GM12801 (cell line): ENCODE measurements around the gene CTNNBIP1.

Experiments
- CTCF ChIP-seq: IDR thresholded peaks from one replicate; pipeline ENCODE4 v1.5.1; 2011; ENCODE audit warnings: control low read depth; ENCODE audit not compliant: insufficient read length; ENCODE audit errors: extremely low read depth

CTNNBIP1 gene

GRCh38 chr1:9850442-9851162, 59.5 kb downstream of the CTNNBIP1 start:
- TF ChIP-seq CTCF = no peak

- no peak for TF ChIP-seq CTCF
Observed at GRCh38 chr1:9849691-9850441, 60.2 kb downstream of the CTNNBIP1 start.

DNA sequence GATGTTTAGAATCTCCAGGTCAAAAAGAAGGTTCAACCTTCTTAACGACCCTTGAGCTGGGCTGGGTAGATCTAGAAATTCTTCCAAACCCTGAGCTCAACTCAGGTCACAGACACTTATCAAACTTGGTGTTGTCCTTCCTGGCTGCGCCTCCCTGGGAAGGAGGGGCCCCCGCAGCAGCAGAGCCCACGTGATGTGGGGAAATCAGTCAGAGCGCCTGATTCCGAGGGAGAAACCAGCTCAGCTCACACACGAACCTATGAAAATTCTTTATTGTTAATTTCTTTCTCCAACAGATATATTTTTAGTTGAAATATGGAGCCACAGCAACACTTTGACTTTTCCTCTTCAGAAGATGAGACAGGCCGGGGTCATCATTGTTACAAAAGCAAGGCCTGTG, 62.0 kb downstream of the CTNNBIP1 start:
- no peak for TF ChIP-seq CTCF

DNA sequence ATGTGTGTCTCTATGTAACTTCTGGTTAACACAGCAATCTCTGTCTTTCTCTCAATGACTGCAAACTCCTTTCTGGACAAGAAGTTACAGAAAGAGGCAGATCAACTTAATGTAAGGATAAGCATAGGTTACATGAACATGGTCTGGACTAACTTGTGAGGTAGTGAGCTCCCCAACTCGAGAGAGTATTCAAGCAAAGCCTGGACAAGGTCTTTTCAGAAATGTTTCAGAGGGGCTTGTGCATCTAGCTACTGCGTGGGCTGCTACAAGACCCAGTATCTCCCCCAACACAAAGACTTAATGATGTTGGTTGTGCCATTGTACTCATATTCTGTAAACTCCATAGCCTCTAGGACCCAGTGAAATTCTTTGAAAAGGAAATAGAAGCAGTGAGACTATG, 62.8 kb downstream of the CTNNBIP1 start:
- no peak for TF ChIP-seq CTCF

DNA sequence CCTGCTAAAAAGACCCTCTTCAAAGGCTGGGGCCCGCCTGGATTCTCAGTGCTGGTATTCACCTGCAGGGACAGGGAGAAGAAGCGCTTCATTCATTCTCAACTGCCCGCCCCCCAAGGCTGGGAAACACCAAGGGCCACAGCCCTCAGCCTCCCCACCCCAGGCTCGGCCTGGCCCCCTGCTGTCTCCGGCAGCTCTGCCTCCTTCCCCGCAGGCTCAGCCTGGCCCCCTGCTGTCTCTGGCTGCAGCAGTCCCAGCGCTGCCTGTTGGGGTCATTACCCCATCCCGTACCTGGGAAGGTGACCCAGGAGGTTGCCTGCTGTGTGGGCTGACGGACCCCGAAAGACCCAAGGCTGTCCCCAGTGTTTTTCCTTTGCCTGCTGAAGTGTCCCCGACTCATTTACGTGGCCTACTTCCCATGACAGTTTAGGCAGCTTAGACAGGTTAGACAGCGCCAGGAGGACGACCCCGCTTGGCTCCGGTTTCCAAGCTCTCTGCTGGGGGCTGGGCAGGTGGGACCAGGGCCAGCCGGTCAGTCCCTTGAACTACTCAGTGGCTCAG, 63.4 kb downstream of the CTNNBIP1 start:
- no peak for TF ChIP-seq CTCF

GRCh38 chr1:9845914-9846313, 64.2 kb downstream of the CTNNBIP1 start:
- no peak for TF ChIP-seq CTCF

- no peak for TF ChIP-seq CTCF
Observed at GRCh38 chr1:9844756-9845155, 65.3 kb downstream of the CTNNBIP1 start.
